ENCODE measurements around the gene PTMA.

- TF ChIP-seq TAF1 (IDR thresholded peaks at IDR 0.05; ENCODE audit: borderline replicate concordance, insufficient read depth, low read length) (no peak), SIN3A (IDR thresholded peaks at IDR 0.05; ENCODE audit: borderline replicate concordance, insufficient read depth, low read length) (no peak)
- TF ChIP-seq, protein P1, sequence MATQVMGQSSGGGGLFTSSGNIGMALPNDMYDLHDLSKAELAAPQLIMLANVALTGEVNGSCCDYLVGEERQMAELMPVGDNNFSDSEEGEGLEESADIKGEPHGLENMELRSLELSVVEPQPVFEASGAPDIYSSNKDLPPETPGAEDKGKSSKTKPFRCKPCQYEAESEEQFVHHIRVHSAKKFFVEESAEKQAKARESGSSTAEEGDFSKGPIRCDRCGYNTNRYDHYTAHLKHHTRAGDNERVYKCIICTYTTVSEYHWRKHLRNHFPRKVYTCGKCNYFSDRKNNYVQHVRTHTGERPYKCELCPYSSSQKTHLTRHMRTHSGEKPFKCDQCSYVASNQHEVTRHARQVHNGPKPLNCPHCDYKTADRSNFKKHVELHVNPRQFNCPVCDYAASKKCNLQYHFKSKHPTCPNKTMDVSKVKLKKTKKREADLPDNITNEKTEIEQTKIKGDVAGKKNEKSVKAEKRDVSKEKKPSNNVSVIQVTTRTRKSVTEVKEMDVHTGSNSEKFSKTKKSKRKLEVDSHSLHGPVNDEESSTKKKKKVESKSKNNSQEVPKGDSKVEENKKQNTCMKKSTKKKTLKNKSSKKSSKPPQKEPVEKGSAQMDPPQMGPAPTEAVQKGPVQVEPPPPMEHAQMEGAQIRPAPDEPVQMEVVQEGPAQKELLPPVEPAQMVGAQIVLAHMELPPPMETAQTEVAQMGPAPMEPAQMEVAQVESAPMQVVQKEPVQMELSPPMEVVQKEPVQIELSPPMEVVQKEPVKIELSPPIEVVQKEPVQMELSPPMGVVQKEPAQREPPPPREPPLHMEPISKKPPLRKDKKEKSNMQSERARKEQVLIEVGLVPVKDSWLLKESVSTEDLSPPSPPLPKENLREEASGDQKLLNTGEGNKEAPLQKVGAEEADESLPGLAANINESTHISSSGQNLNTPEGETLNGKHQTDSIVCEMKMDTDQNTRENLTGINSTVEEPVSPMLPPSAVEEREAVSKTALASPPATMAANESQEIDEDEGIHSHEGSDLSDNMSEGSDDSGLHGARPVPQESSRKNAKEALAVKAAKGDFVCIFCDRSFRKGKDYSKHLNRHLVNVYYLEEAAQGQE (IDR thresholded peaks at IDR 0.05; ENCODE audit: insufficient read depth in 1 of 2, low read depth in 2 of 2, low read length in 2 of 2), result no peak
Measured at GRCh38 chr2:231663458-231664212, 44.7 kb upstream of the PTMA start.
